Middle frontal gyrus (tissue), 1 donor: ENCODE results near the gene PPFIA1.
"Not testable (repeated sequence)": the region's sequence is repeated elsewhere in the genome, so short reads cannot be mapped to it uniquely, and the experiment has no call there.

Experiments
- DNase-seq: peaks from one replicate; pipeline ENCODE4 v3.0.0-alpha.2; 2015; ENCODE audit warnings: low spot score; ENCODE audit errors: extremely low spot score

The PPFIA1 gene

GRCh38 chr11:70387564-70387963, 117.1 kb downstream of the PPFIA1 start:
- no peak for DNase-seq

GRCh38 chr11:70389201-70389600, 118.7 kb downstream of the PPFIA1 start:
- no peak for DNase-seq

- not testable (repeated sequence) for DNase-seq
These were observed 120.4 kb downstream of the PPFIA1 start for GRCh38 chr11:70390882-70391281.

GRCh38 chr11:70394211-70394950, 123.9 kb downstream of the PPFIA1 start:
- DNase-seq = no peak

- DNase-seq = no peak
These were observed 127.0 kb downstream of the PPFIA1 start for GRCh38 chr11:70397336-70397982.

GRCh38 chr11:70397983-70398833, 127.7 kb downstream of the PPFIA1 start, which contains the start of gene CTTN:
Gene CTTN (plus strand): TSS chr11:70398529. CDS start chr11:70407298, 8,769 bp downstream.
- no peak for DNase-seq

- DNase-seq = no peak
These were observed 128.6 kb downstream of the PPFIA1 start for GRCh38 chr11:70398834-70399680.

- DNase-seq = no peak
These were observed 129.2 kb downstream of the PPFIA1 start for GRCh38 chr11:70399681-70400112.

GRCh38 chr11:70400643-70401042, 130.2 kb downstream of the PPFIA1 start:
- no peak for DNase-seq

GRCh38 chr11:70402016-70402415, 131.5 kb downstream of the PPFIA1 start:
- DNase-seq = no peak

GRCh38 chr11:70402685-70403084, 132.2 kb downstream of the PPFIA1 start:
- DNase-seq = no peak

- no peak for DNase-seq
These were observed 133.8 kb downstream of the PPFIA1 start for GRCh38 chr11:70404244-70404643.

- DNase-seq = no peak
These were observed 135.3 kb downstream of the PPFIA1 start for GRCh38 chr11:70405679-70406395.

GRCh38 chr11:70407121-70407520, 136.6 kb downstream of the PPFIA1 start:
- DNase-seq = no peak

- no peak for DNase-seq
These were observed 137.3 kb downstream of the PPFIA1 start for GRCh38 chr11:70407814-70408213.

- not testable (repeated sequence) for DNase-seq
These were observed 137.8 kb downstream of the PPFIA1 start for GRCh38 chr11:70408326-70408725.

GRCh38 chr11:70409437-70409836, 138.9 kb downstream of the PPFIA1 start:
- DNase-seq = no peak

GRCh38 chr11:70409871-70410270, 139.4 kb downstream of the PPFIA1 start:
- DNase-seq = no peak

GRCh38 chr11:70410276-70411205, 140.1 kb downstream of the PPFIA1 start:
- DNase-seq = no peak
